ENCODE measurements around the gene DNTT. TPM values are rescaled to one million over a fixed set of nuclear protein-coding genes. Genes with fewer than 3 reads are reported as not detected.

The DNTT gene
- total and polyA plus RNA-seq, 2 experiments from 2014 or later = not detected

GRCh38 chr10:96268341-96268909 is 35.8 kb upstream of the DNTT start:
- DNase-seq = no peak
- H3K4me1 ChIP-seq (ENCODE audit: insufficient read depth) = no peaks in the 10 kb centered on the region
- H3K9me2 ChIP-seq (ENCODE audit: insufficient read depth) = no peaks in the 10 kb centered on the region
- H3K27ac ChIP-seq = no peak overlapping the region
- H3F3A ChIP-seq (ENCODE audit: insufficient read depth) = no peaks in the 10 kb centered on the region
- H2AFZ ChIP-seq = no peak overlapping the region
- no peak overlapping the region for H3K4me2 ChIP-seq (ENCODE audit: unreplicated experiment)
- no peaks in the 10 kb centered on the region for H3K27me3 ChIP-seq (replicated peaks; ENCODE audit: insufficient read depth)
- H4K20me1 ChIP-seq (ENCODE audit: insufficient read depth) = no peaks in the 10 kb centered on the region
- TF ChIP-seq EZH2 (IDR thresholded peaks at IDR 0.05; ENCODE audit: insufficient read depth, poor library complexity, severe bottlenecking) (no peak), EZH2phosphoT487 (IDR thresholded peaks at IDR 0.05; ENCODE audit: insufficient read depth, low read depth) (no peak)
- H3K79me2 ChIP-seq (ENCODE audit: insufficient read depth) = no peaks in the 10 kb centered on the region
- WGBS, 2 experiments (ENCODE audit: low coverage in 1 of 2, low lambda C conversion rate in 2 of 2, missing lambda C conversion rate in 2 of 2) = 20 to 37% methylated on average over 2 of the region's 2 CpGs
- no peak overlapping the region for H3K4me3 ChIP-seq
- no peak overlapping the region for H3K9ac ChIP-seq
- no peaks in the 10 kb centered on the region for H3K36me3 ChIP-seq (ENCODE audit: low read depth)
- H3K9me3 ChIP-seq (ENCODE audit: low read depth) = no peaks in the 10 kb centered on the region
- in situ Hi-C loops (cut with MboI) = no loop called here

- WGBS, 2 experiments (ENCODE audit: low coverage in 1 of 2, low lambda C conversion rate in 2 of 2, missing lambda C conversion rate in 2 of 2) = 49 to 58% methylated on average over 6 of the region's 6 CpGs
- in situ Hi-C loops (cut with MboI) = no loop called here
- no peaks in the 10 kb centered on the region for H4K20me1 ChIP-seq (ENCODE audit: insufficient read depth)
- no peaks in the 10 kb centered on the region for H3K79me2 ChIP-seq (ENCODE audit: insufficient read depth)
- no peak overlapping the region for H3K4me3 ChIP-seq
- DNase-seq = no peak
- TF ChIP-seq EZH2 (IDR thresholded peaks at IDR 0.05; ENCODE audit: insufficient read depth, poor library complexity, severe bottlenecking) (no peak), EZH2phosphoT487 (IDR thresholded peaks at IDR 0.05; ENCODE audit: insufficient read depth, low read depth) (no peak)
- H3K4me1 ChIP-seq (ENCODE audit: insufficient read depth) = no peaks in the 10 kb centered on the region
- H2AFZ ChIP-seq = no peak overlapping the region
- H3K4me2 ChIP-seq (ENCODE audit: unreplicated experiment) = no peak overlapping the region
- H3K9me3 ChIP-seq (ENCODE audit: low read depth) = no peaks in the 10 kb centered on the region
- H3K27me3 ChIP-seq (replicated peaks; ENCODE audit: insufficient read depth) = no peaks in the 10 kb centered on the region
- no peaks in the 10 kb centered on the region for H3K36me3 ChIP-seq (ENCODE audit: low read depth)
- no peak overlapping the region for H3K9ac ChIP-seq
- H3K27ac ChIP-seq = no peak overlapping the region
- no peaks in the 10 kb centered on the region for H3K9me2 ChIP-seq (ENCODE audit: insufficient read depth)
- no peaks in the 10 kb centered on the region for H3F3A ChIP-seq (ENCODE audit: insufficient read depth)
Observed at GRCh38 chr10:96269438-96270300, 34.6 kb upstream of the DNTT start.

GRCh38 chr10:96270571-96270970 is 33.7 kb upstream of the DNTT start:
- Histone ChIP-seq H3K9me3 (ENCODE audit: low read depth) (no peaks in the 10 kb centered on the region), H4K20me1 (ENCODE audit: insufficient read depth) (no peaks in the 10 kb centered on the region), H3K4me1 (ENCODE audit: insufficient read depth) (no peaks in the 10 kb centered on the region), H3K36me3 (ENCODE audit: low read depth) (no peaks in the 10 kb centered on the region), H3K9me2 (ENCODE audit: insufficient read depth) (no peaks in the 10 kb centered on the region), H3K79me2 (ENCODE audit: insufficient read depth) (no peaks in the 10 kb centered on the region), H3K27ac (no peak overlapping the region), H3K4me3 (no peak overlapping the region), H3K27me3 (replicated peaks; ENCODE audit: insufficient read depth) (no peaks in the 10 kb centered on the region), H2AFZ (no peak overlapping the region), H3K9ac (no peak overlapping the region), H3K4me2 (ENCODE audit: unreplicated experiment) (no peak overlapping the region), H3F3A (ENCODE audit: insufficient read depth) (no peaks in the 10 kb centered on the region)
- TF ChIP-seq EZH2phosphoT487 (IDR thresholded peaks at IDR 0.05; ENCODE audit: insufficient read depth, low read depth) (no peak), EZH2 (IDR thresholded peaks at IDR 0.05; ENCODE audit: insufficient read depth, poor library complexity, severe bottlenecking) (no peak)
- WGBS, 2 experiments (ENCODE audit: low coverage in 1 of 2, low lambda C conversion rate in 2 of 2, missing lambda C conversion rate in 2 of 2) = 39% methylated on average over 2 of the region's 2 CpGs
- DNase-seq = no peak
- in situ Hi-C loops (cut with MboI) = no loop called here

GRCh38 chr10:96271016-96271815 is 33.0 kb upstream of the DNTT start, which contains the start of gene BLNK:
TSS of gene BLNK (minus strand) at chr10:96271569. CDS start at chr10:96271398, 171 bp downstream.
- H3K36me3 ChIP-seq (ENCODE audit: low read depth) = no peaks in the 10 kb centered on the region
- TF ChIP-seq EZH2phosphoT487 (IDR thresholded peaks at IDR 0.05; ENCODE audit: insufficient read depth, low read depth) (no peak), EZH2 (IDR thresholded peaks at IDR 0.05; ENCODE audit: insufficient read depth, poor library complexity, severe bottlenecking) (no peak)
- no peaks in the 10 kb centered on the region for H3K9me3 ChIP-seq (ENCODE audit: low read depth)
- 6 to 10% methylated on average over 6 of the region's 6 CpGs for WGBS, 2 experiments (ENCODE audit: low coverage in 1 of 2, low lambda C conversion rate in 2 of 2, missing lambda C conversion rate in 2 of 2)
- H3K27me3 ChIP-seq (replicated peaks; ENCODE audit: insufficient read depth) = no peaks in the 10 kb centered on the region
- H3K4me1 ChIP-seq (ENCODE audit: insufficient read depth) = no peaks in the 10 kb centered on the region
- H3K79me2 ChIP-seq (ENCODE audit: insufficient read depth) = no peaks in the 10 kb centered on the region
- no peak within 1 kb of the TSS for H2AFZ ChIP-seq
- no peak within 1 kb of the TSS for H3K27ac ChIP-seq
- no peaks in the 10 kb centered on the region for H3K9me2 ChIP-seq (ENCODE audit: insufficient read depth)
- H3K9ac ChIP-seq = no peak within 1 kb of the TSS
- in situ Hi-C loops (cut with MboI) = no loop called here
- H3K4me2 ChIP-seq (ENCODE audit: unreplicated experiment) = no peak within 1 kb of the TSS
- no peaks in the 10 kb centered on the region for H4K20me1 ChIP-seq (ENCODE audit: insufficient read depth)
- H3K4me3 ChIP-seq = no peak within 1 kb of the TSS
- H3F3A ChIP-seq (ENCODE audit: insufficient read depth) = no peaks in the 10 kb centered on the region
- peak; percentile 23 for DNase-seq

Data from GM23248 (cell line).